MG63 (cell line): Measurements from ENCODE around the gene SYNJ2. TPM values are rescaled to one million over a fixed set of nuclear protein-coding genes. Genes with fewer than 3 reads are reported as not detected.
A peak's percentile ranks its signal among the peaks of the same experiment; 100 is the strongest.

Source experiments
- DNase-seq: peaks from one replicate; pipeline ENCODE4 v3.0.0-alpha.2; 2020
- H3K27me3 ChIP-seq: fragments of 250-450 bp; sonication (Bioruptor Pico); 2 replicates; pipeline ENCODE4 v1.5.1; 2020; ENCODE audit warnings: mild to moderate bottlenecking, moderate library complexity
- H3K36me3 ChIP-seq: fragments of 250-450 bp; sonication (Bioruptor Pico); 2 replicates; pipeline ENCODE4 v1.5.1; 2020; ENCODE audit warnings: mild to moderate bottlenecking, moderate library complexity
- H3K4me3 ChIP-seq: fragments of 250-450 bp; sonication (Bioruptor Pico); 2 replicates; pipeline ENCODE4 v1.5.1; 2020; ENCODE audit warnings: mild to moderate bottlenecking, moderate library complexity
- H3K9me3 ChIP-seq: fragments of 250-450 bp; sonication (Bioruptor Pico); 2 replicates; pipeline ENCODE4 v1.5.1; 2020; ENCODE audit warnings: mild to moderate bottlenecking, moderate library complexity
- total RNA-seq: library from RNA; depleted of rRNA; stranded (reverse); fragments of >200 nt; shearing (Covaris generic); gene quantifications from 2 replicates; pipeline ENCODE4 v1.2.3, GENCODE V29; 2014; ENCODE audit warnings: low replicate concordance

SYNJ2 gene
- total RNA-seq, 1 experiment from 2014 or later = 35.5 TPM

- peak; percentile 97 for DNase-seq
- Histone ChIP-seq H3K27me3 (no peaks in the 10 kb centered on the region), H3K4me3 (no peak overlapping the region), H3K36me3 (peaks cover 46% of the 10 kb centered on the region), H3K9me3 (no peaks in the 10 kb centered on the region)
Measured at GRCh38 chr6:158026054-158026900, 44.6 kb downstream of the SYNJ2 start.

GRCh38 chr6:158026901-158027589 lies 45.4 kb downstream of the SYNJ2 start:
- Histone ChIP-seq H3K27me3 (no peaks in the 10 kb centered on the region), H3K9me3 (no peaks in the 10 kb centered on the region), H3K36me3 (peaks cover 49% of the 10 kb centered on the region), H3K4me3 (no peak overlapping the region)
- DNase-seq = no peak

GRCh38 chr6:158027590-158028285 lies 46.1 kb downstream of the SYNJ2 start:
- Histone ChIP-seq H3K4me3 (no peak overlapping the region), H3K9me3 (no peaks in the 10 kb centered on the region), H3K36me3 (peaks cover 51% of the 10 kb centered on the region), H3K27me3 (no peaks in the 10 kb centered on the region)
- peak; percentile 92 for DNase-seq

- no peaks in the 10 kb centered on the region for H3K27me3 ChIP-seq
- DNase-seq = no peak
- H3K4me3 ChIP-seq = no peak overlapping the region
- peaks cover 55% of the 10 kb centered on the region for H3K36me3 ChIP-seq
- no peaks in the 10 kb centered on the region for H3K9me3 ChIP-seq
Measured at GRCh38 chr6:158028421-158028820, 46.8 kb downstream of the SYNJ2 start.

GRCh38 chr6:158028876-158029275 lies 47.2 kb downstream of the SYNJ2 start:
- Histone ChIP-seq H3K4me3 (no peak overlapping the region), H3K27me3 (no peaks in the 10 kb centered on the region), H3K9me3 (no peaks in the 10 kb centered on the region), H3K36me3 (peaks cover 60% of the 10 kb centered on the region)
- DNase-seq = no peak

- Histone ChIP-seq H3K27me3 (no peaks in the 10 kb centered on the region), H3K9me3 (no peaks in the 10 kb centered on the region), H3K36me3 (peaks cover 66% of the 10 kb centered on the region), H3K4me3 (no peak overlapping the region)
- DNase-seq = no peak
Measured at GRCh38 chr6:158029668-158030230, 48.1 kb downstream of the SYNJ2 start.

- Histone ChIP-seq H3K36me3 (peaks cover 67% of the 10 kb centered on the region), H3K4me3 (no peak overlapping the region), H3K9me3 (no peaks in the 10 kb centered on the region), H3K27me3 (no peaks in the 10 kb centered on the region)
- DNase-seq = no peak
Measured at GRCh38 chr6:158030380-158031300, 49.0 kb downstream of the SYNJ2 start.

- peaks cover 77% of the 10 kb centered on the region for H3K36me3 ChIP-seq
- H3K4me3 ChIP-seq = no peak overlapping the region
- no peaks in the 10 kb centered on the region for H3K27me3 ChIP-seq
- peak; percentile 98 for DNase-seq
- no peaks in the 10 kb centered on the region for H3K9me3 ChIP-seq
Measured at GRCh38 chr6:158031381-158032353, 50.0 kb downstream of the SYNJ2 start.

- Histone ChIP-seq H3K4me3 (no peak overlapping the region), H3K27me3 (no peaks in the 10 kb centered on the region), H3K36me3 (peaks cover 75% of the 10 kb centered on the region), H3K9me3 (no peaks in the 10 kb centered on the region)
- DNase-seq = no peak
Measured at GRCh38 chr6:158032354-158032733, 50.7 kb downstream of the SYNJ2 start.

- Histone ChIP-seq H3K9me3 (no peaks in the 10 kb centered on the region), H3K4me3 (no peak overlapping the region), H3K36me3 (peaks cover 82% of the 10 kb centered on the region), H3K27me3 (no peaks in the 10 kb centered on the region)
- DNase-seq = no peak
Measured at GRCh38 chr6:158033077-158033750, 51.6 kb downstream of the SYNJ2 start.

GRCh38 chr6:158033751-158034702 lies 52.4 kb downstream of the SYNJ2 start:
- Histone ChIP-seq H3K9me3 (no peaks in the 10 kb centered on the region), H3K4me3 (no peak overlapping the region), H3K36me3 (peaks cover 85% of the 10 kb centered on the region), H3K27me3 (no peaks in the 10 kb centered on the region)
- no peak for DNase-seq

- H3K9me3 ChIP-seq = no peaks in the 10 kb centered on the region
- no peak for DNase-seq
- H3K4me3 ChIP-seq = no peak overlapping the region
- no peaks in the 10 kb centered on the region for H3K27me3 ChIP-seq
- peaks cover 79% of the 10 kb centered on the region for H3K36me3 ChIP-seq
Measured at GRCh38 chr6:158036261-158036660, 54.6 kb downstream of the SYNJ2 start.

GRCh38 chr6:158037021-158037420 lies 55.4 kb downstream of the SYNJ2 start:
- no peaks in the 10 kb centered on the region for H3K9me3 ChIP-seq
- DNase-seq = no peak
- peaks cover 85% of the 10 kb centered on the region for H3K36me3 ChIP-seq
- no peak overlapping the region for H3K4me3 ChIP-seq
- H3K27me3 ChIP-seq = no peaks in the 10 kb centered on the region

- Histone ChIP-seq H3K9me3 (no peaks in the 10 kb centered on the region), H3K27me3 (no peaks in the 10 kb centered on the region), H3K4me3 (no peak overlapping the region), H3K36me3 (peaks cover 85% of the 10 kb centered on the region)
- DNase-seq = no peak
Measured at GRCh38 chr6:158037771-158038170, 56.1 kb downstream of the SYNJ2 start.
